Activated naive CD4-positive, alpha-beta T cell treated with anti-CD3 and anti-CD28 coated beads for 36 hours (primary cell): Measurements from ENCODE around the gene EPHA6. TPM values are rescaled to one million over a fixed set of nuclear protein-coding genes. Genes with fewer than 3 reads are reported as not detected.

ENCODE experiments used
- CTCF ChIA-PET: fragments of 350-600 bp; sonication (Branson Sonifier 250); formaldehyde crosslinking; loops from one replicate; lab custom pipeline; 2021; ENCODE audit warnings: antibody characterized with exemption; lab: Charles Lee
- DNase-seq: peaks from one replicate; pipeline ENCODE4 v3.0.0-alpha.2; 2020
- H3K27ac Mint-ChIP-seq: one replicate; pipeline ENCODE4 v1.8.0; 2021; ENCODE audit warnings: mild to moderate bottlenecking, mixed read lengths
- H3K27me3 Mint-ChIP-seq: one replicate; pipeline ENCODE4 v1.8.0; 2021; ENCODE audit warnings: low read depth, mixed read lengths
- H3K36me3 Mint-ChIP-seq: one replicate; pipeline ENCODE4 v1.8.0; 2021; ENCODE audit warnings: low read depth, mixed read lengths
- H3K4me1 Mint-ChIP-seq: one replicate; pipeline ENCODE4 v1.8.0; 2021; ENCODE audit warnings: low read depth, mixed read lengths
- H3K4me3 Mint-ChIP-seq: one replicate; pipeline ENCODE4 v1.8.0; 2021; ENCODE audit warnings: mild to moderate bottlenecking, moderate library complexity, mixed read lengths
- H3K9me3 Mint-ChIP-seq: one replicate; pipeline ENCODE4 v1.8.0; 2021; ENCODE audit warnings: mixed read lengths
- intact Hi-C: fragments of 100-400 bp; cut with micrococcal nuclease; formaldehyde crosslinking; loops from one replicate; pipeline ENCODE4 v1.15.1; 2023
- total RNA-seq, 2 experiments: library from RNA; stranded (reverse); gene quantifications; one replicate each; pipeline ENCODE4 v1.2.3, GENCODE V29; 2021

The EPHA6 gene
- total RNA-seq = not detected

DNA sequence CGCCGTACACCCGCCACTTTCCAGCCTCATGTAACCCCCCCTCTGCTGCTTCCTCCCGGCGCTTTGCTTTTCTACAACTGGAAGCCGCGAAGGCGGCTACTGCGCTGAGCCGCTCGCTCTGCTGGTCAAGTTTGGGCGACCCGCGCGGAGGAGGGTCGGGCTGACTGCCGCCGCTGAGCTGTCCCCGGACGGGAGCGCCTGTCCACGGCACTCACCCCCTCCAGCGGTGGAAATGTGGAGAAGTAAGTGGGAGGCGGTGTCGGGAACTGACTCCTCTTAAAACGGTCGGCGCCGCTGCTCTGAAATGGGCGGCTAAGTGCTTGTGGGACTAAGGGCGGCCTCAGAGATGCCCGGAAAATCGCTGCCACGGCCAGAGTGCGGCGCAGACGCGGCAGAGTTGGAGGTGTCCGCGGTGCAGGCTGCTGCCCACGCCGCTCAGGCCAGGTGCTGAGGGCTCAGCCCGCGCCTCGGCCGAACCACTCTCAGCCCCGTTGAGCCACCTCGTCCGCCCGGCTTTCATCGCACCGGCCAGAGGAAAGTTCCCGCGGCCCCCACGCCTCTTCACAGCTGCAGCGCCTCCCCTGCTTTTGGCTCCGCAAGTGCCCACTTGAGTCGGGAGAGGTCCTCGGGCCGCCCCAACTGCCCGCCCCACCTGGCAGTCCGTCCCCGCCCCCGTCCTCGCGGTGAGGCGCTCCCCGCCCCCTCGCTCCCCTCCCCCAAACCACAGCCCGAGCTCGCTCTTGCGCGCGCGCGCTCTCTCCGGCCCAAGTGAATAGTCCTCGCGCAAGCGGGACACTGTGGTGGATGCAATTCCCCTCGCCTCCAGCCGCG, at the start of gene EPHA6:
Gene EPHA6 (plus strand): TSS at position 775 of the 831 bp plus-strand sequence.
- peak; percentile 19 for DNase-seq
- Mint-ChIP-seq H3K9me3 (no peaks in the 10 kb centered on the region), H3K4me1 (peaks cover 10% of the 10 kb centered on the region), H3K27me3 (peaks cover 30% of the 10 kb centered on the region), H3K4me3 (peak within 1 kb of the TSS; percentile 57), H3K36me3 (no peaks in the 10 kb centered on the region), H3K27ac (no peak within 1 kb of the TSS)
- intact Hi-C loops = loop anchor here (5.0 kb wide), 2 partner anchors 482 to 1952 kb away; no protein-coding TSS in a partner anchor
- CTCF ChIA-PET = no interaction called here

DNA sequence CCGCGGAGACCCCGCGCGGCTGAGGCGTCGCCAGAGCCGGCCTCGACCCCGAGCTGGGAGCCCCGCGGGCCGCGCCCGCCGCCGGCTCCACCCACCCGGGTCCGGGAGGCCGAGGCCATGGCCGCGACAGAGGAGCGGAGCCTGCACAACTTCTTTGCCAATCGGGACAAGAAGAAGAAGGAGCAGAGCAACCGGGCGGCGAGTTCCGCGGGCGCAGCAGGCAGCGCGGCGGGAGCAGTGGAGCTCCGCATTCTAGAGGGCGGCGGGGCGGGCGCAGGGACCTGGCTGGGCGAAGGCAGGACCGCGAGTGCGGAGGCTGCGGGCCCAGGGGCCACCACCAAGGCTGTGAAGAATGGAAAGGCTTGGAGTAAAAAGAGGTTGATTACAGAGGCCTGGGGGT, 37.6 kb upstream of the EPHA6 start:
- H3K9me3 Mint-ChIP-seq = peaks cover 13% of the 10 kb centered on the region
- H3K4me1 Mint-ChIP-seq = no peaks in the 10 kb centered on the region
- H3K36me3 Mint-ChIP-seq = no peaks in the 10 kb centered on the region
- no peaks in the 10 kb centered on the region for H3K27me3 Mint-ChIP-seq
- intact Hi-C loops = no loop called here
- DNase-seq = no peak
- CTCF ChIA-PET = interaction anchor here (0.6 kb wide), 1 partner anchor 1053 kb away, joined by 3 read pairs; no protein-coding TSS in a partner anchor
- no peak overlapping the region for H3K4me3 Mint-ChIP-seq
- H3K27ac Mint-ChIP-seq = no peak overlapping the region

DNA sequence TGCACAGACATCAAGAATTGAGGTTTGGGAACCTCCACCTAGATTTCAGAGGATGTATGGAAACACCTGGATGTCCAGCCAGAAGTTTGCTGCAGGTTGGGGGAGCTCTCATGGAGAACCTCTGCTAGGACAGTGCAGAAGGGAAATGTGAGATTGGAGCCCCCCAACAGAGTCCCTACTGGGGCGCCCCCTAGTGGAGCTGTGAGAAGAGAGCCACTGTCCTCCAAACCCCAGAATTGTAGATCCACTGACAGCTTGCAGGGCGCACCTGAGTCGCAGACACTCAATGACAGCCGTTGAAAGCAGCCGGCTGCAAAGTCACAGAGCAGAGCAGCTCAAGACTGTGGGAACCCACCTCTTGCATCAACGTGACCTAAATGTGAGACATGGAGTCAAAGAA, 34.6 kb upstream of the EPHA6 start:
- Mint-ChIP-seq H3K27ac (no peak overlapping the region), H3K4me1 (no peaks in the 10 kb centered on the region), H3K27me3 (no peaks in the 10 kb centered on the region), H3K36me3 (no peaks in the 10 kb centered on the region), H3K9me3 (peaks cover 9% of the 10 kb centered on the region), H3K4me3 (no peak overlapping the region)
- DNase-seq = no peak
- intact Hi-C loops = no loop called here
- CTCF ChIA-PET = no interaction called here

DNA sequence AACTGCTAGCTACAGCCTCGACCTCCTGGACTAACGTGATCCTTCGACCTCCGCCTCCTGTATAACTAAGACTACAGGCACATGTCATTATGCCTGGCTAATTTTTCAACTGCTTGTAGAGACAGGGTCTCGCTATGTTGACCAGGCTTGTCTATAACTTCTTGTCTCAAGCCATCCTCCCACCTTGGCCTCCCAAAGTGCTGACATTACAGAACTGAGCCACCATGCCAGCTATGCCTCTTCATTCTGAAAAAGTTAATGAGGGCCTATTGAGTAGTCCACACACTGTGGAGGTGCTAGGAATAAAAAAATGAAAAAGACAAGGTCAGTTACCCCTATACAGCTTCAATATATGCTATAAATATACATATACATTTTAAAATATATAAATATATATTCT, 18.3 kb upstream of the EPHA6 start:
- no peak for DNase-seq
- Mint-ChIP-seq H3K27ac (no peak overlapping the region), H3K4me3 (no peak overlapping the region), H3K36me3 (no peaks in the 10 kb centered on the region), H3K9me3 (peaks cover 1% of the 10 kb centered on the region), H3K27me3 (no peaks in the 10 kb centered on the region), H3K4me1 (no peaks in the 10 kb centered on the region)
- intact Hi-C loops = no loop called here
- CTCF ChIA-PET = no interaction called here

DNA sequence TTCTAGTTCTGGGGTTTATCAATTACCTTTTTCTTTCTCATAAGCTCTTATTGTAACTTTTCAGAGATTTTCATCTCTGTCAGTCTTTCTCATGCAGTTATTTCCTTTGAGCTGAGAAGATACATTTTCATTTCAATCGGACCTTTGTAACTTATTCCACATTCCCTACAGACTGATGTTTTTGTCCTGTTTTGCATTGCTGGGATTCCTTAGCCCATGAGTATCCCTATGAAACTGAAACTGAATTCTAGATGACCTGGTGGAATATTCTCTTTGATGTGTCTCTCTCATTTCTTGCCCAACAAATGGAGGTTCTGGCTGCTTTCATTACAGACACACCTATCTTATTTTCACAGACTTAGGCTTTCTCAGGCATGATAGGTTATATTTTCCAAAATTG, 10.5 kb upstream of the EPHA6 start:
- CTCF ChIA-PET = no interaction called here
- H3K27ac Mint-ChIP-seq = no peak overlapping the region
- no peaks in the 10 kb centered on the region for H3K9me3 Mint-ChIP-seq
- H3K4me3 Mint-ChIP-seq = no peak overlapping the region
- no peaks in the 10 kb centered on the region for H3K4me1 Mint-ChIP-seq
- peaks cover 2% of the 10 kb centered on the region for H3K27me3 Mint-ChIP-seq
- intact Hi-C loops = no loop called here
- no peak for DNase-seq
- no peaks in the 10 kb centered on the region for H3K36me3 Mint-ChIP-seq

DNA sequence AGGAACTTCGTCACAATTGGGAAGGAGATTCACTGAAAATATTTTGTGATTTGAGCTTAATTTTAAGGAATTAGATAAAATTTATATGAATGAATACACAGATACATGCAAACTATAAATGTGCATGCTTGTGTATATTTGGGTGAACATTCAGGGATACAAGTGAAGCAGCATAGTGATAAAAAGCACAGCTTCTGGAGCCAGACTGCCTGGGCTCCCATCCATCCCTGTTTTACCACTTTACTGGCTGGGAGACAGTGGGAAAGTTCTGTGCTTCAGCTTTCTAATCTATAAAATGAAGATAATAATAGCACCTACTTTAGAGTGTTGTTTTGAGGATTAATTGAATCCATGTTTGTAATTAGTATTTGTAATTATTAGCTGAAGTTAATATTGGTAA, 8.1 kb upstream of the EPHA6 start:
- no peak for DNase-seq
- intact Hi-C loops = no loop called here
- Mint-ChIP-seq H3K27me3 (peaks cover 2% of the 10 kb centered on the region), H3K4me1 (no peaks in the 10 kb centered on the region), H3K36me3 (no peaks in the 10 kb centered on the region), H3K9me3 (no peaks in the 10 kb centered on the region), H3K27ac (no peak overlapping the region), H3K4me3 (no peak overlapping the region)
- CTCF ChIA-PET = no interaction called here

DNA sequence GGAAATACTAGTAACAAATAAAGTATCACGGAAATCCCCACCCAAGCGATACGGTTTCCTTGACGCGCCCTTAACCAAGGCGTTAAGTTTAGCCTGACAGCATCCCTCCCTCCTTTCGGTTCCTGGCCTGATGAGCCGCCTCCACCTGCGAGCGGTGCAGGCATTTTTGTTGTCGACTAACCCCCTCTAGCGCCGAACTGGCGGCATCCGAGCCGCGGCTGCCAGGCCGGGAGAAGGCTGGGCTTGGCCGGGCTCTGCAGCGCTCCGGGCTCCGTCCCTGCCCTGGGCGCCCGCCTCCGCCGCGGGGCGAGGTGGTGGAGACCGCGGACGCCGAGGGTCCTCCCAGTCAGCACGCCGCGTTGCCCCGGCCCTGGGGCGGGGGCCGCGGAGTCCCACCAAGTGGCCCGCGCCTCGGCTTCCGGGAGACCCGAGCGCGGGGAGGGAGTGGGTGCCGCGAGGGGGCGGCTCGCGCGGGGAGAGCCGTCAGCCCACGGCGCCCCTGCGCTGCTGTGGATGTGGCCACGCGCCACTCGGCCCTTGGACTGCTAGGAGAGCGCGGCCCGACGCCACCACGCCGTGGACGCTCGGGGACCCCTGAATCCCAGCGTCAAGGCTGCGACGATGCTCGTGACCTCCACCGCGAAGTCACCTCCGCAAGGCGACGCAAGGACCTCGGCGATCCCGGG, 1.1 kb upstream of the EPHA6 start:
- H3K9me3 Mint-ChIP-seq = no peaks in the 10 kb centered on the region
- DNase-seq = peak; percentile 81
- no peaks in the 10 kb centered on the region for H3K36me3 Mint-ChIP-seq
- peaks cover 10% of the 10 kb centered on the region for H3K4me1 Mint-ChIP-seq
- intact Hi-C loops = loop anchor here (5.0 kb wide), 2 partner anchors 481 to 1951 kb away; no protein-coding TSS in a partner anchor
- H3K4me3 Mint-ChIP-seq = peak overlapping the region; percentile 57
- no peak overlapping the region for H3K27ac Mint-ChIP-seq
- CTCF ChIA-PET = no interaction called here
- peaks cover 30% of the 10 kb centered on the region for H3K27me3 Mint-ChIP-seq

DNA sequence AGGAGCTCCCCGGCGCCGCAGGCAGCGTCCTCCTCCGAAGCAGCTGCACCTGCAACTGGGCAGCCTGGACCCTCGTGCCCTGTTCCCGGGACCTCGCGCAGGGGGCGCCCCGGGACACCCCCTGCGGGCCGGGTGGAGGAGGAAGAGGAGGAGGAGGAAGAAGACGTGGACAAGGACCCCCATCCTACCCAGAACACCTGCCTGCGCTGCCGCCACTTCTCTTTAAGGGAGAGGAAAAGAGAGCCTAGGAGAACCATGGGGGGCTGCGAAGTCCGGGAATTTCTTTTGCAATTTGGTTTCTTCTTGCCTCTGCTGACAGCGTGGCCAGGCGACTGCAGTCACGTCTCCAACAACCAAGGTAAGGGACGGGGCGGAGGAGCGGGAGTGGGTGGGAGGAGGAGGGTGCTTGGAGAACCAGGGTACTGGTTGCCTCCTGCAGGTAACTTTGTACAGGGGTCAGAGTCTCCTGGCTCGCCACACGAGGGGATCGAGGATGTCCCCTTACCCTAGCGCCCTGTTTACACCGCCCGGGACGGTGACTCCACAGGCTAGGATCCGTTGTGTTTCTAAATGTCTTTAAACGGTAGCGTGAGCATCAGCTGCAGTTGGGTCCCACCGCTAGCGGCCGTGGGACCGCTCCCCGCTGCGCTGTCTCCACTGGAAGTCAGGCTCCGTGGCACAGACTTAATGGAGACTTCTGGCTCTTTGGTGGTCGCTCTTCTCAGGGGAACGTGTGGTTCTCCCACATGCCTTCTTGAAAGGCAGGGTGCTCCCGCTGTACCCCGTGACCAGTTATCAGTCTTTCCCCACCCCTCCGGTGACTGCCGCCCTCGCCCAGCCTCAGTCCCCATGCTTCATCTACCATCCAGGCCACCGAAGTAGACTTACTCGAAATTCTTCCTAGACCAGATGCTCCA, 515 bp downstream of the EPHA6 start:
- CTCF ChIA-PET = no interaction called here
- no peak for DNase-seq
- H3K27me3 Mint-ChIP-seq = peaks cover 30% of the 10 kb centered on the region
- peaks cover 10% of the 10 kb centered on the region for H3K4me1 Mint-ChIP-seq
- H3K9me3 Mint-ChIP-seq = no peaks in the 10 kb centered on the region
- H3K27ac Mint-ChIP-seq = no peak overlapping the region
- intact Hi-C loops = loop anchor here (5.0 kb wide), 2 partner anchors 483 to 1953 kb away; no protein-coding TSS in a partner anchor
- no peak overlapping the region for H3K4me3 Mint-ChIP-seq
- H3K36me3 Mint-ChIP-seq = no peaks in the 10 kb centered on the region

DNA sequence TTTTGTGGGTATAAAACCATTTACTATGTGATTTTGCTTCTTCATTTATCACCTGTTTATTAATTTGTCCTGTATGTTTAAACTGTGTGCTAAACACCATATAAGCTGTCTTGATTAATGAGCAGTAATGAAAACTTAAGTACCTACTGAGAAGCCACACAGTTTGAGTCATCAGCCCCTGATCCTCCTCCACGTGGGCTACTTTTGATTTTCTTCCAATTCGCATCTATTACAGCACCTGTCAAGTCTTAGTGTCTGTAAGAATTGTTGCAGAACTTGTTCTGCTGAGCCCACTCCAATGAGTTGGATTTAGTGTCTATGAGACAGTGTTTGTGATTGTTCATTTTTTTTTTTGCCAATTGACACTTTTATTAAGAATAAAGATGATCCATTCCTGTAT, 16.8 kb downstream of the EPHA6 start:
- CTCF ChIA-PET = interaction anchor here (0.7 kb wide), 1 partner anchor 1943 kb away, joined by 6 read pairs; no protein-coding TSS in a partner anchor
- no peak overlapping the region for H3K4me3 Mint-ChIP-seq
- H3K27me3 Mint-ChIP-seq = no peaks in the 10 kb centered on the region
- no peaks in the 10 kb centered on the region for H3K36me3 Mint-ChIP-seq
- intact Hi-C loops = no loop called here
- no peaks in the 10 kb centered on the region for H3K4me1 Mint-ChIP-seq
- H3K9me3 Mint-ChIP-seq = no peaks in the 10 kb centered on the region
- no peak overlapping the region for H3K27ac Mint-ChIP-seq
- DNase-seq = no peak

DNA sequence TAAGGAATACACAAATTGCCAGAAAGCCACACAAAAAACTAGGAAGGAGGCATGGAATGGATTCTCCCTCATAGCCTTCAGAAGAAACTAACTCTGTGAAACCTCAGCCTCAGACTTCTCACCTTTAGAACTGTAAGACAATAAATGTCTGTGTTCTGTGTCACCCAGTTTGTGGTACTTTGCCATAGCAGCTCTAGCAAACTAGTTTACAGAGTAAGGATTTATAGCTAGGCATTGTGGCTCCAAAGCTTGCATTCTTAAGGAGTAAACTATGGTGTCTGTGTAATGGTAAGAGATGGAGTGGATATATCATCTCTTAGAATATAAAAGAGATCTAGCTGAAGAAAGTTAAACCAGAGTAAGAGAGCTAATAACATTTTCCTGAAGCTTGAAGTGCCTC, 18.9 kb downstream of the EPHA6 start:
- Mint-ChIP-seq H3K27ac (no peak overlapping the region), H3K36me3 (no peaks in the 10 kb centered on the region)

DNA sequence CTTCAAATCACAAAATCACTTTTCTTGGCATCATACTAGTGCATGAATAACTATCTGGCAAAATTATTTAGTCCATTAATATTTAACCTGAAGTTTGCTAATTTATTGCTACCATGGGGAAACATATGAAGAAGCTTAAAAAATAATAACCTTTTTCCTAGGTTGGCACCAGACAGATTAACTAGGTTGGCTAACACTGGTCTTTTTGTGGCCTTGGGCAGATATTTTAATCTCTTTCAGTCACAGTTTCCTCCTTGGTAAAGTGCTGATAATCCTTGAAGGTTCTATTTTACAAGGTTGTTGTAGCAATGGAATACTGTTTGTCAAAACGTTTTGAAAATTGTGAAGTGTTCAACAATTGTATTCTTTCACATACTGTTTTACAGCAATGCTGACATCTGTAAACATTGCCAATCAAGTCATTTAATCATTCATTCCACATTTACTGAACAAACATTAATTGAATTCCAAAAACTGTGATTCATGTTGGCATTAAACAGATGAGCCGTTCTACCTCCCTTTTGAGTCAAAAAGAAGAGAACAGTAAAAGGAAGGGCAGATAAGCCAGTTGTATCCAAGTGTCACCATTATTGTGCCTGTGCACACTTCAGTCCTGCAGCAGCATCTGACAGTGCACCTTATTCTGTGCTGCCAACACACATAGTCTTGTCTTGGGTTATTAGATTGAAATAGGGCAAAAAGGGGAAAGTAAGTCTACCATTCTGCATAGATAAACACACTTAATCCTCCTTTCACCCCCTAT, 21.9 kb downstream of the EPHA6 start:
- Mint-ChIP-seq H3K9me3 (no peaks in the 10 kb centered on the region), H3K4me1 (no peaks in the 10 kb centered on the region), H3K27ac (no peak overlapping the region), H3K4me3 (no peak overlapping the region), H3K27me3 (no peaks in the 10 kb centered on the region), H3K36me3 (no peaks in the 10 kb centered on the region)
- no peak for DNase-seq
- intact Hi-C loops = no loop called here
- CTCF ChIA-PET = no interaction called here

More for the DNA sequence above, 18.9 kb downstream of the EPHA6 start:
- no peak overlapping the region for H3K4me3 Mint-ChIP-seq
- intact Hi-C loops = no loop called here
- H3K9me3 Mint-ChIP-seq = no peaks in the 10 kb centered on the region
- no peak for DNase-seq
- H3K27me3 Mint-ChIP-seq = no peaks in the 10 kb centered on the region
- CTCF ChIA-PET = no interaction called here
- H3K4me1 Mint-ChIP-seq = no peaks in the 10 kb centered on the region
